ENCODE results near the gene OCA2. TPM values are rescaled to one million over a fixed set of nuclear protein-coding genes. Genes with fewer than 3 reads are reported as not detected.
"Not testable (repeated sequence)": the region's sequence is repeated elsewhere in the genome, so short reads cannot be mapped to it uniquely, and the experiment has no call there.

The OCA2 gene
- total and polyA plus RNA-seq, 7 donors: 0.36 to 0.41 TPM; not detected in 5

GRCh38 chr15:28124841-28125240 is 25.7 kb upstream of the OCA2 start:
- Histone ChIP-seq H3K9me3 (no peaks in the 10 kb centered on the region), H3K4me1 (no peaks in the 10 kb centered on the region), H3K27ac (no peak overlapping the region), H3K36me3 (peaks cover 17 to 88% (median 32%) of the 10 kb centered on the region in 4 donors), H3K27me3 (no peaks in the 10 kb centered on the region), H3K4me3 (no peak overlapping the region)
- DNase-seq: no peak
- WGBS, 2 donors: 92 to 94% methylated on average over 10 of the region's 10 CpGs
- intact Hi-C loops (cut with DNase I): no loop called here
- TF ChIP-seq POLR2A (IDR thresholded peaks at IDR 0.05) (no peak), EP300 (IDR thresholded peaks at IDR 0.05) (no peak), POLR2AphosphoS5 (IDR thresholded peaks at IDR 0.05) (no peak)
- TF ChIP-seq, protein P1, sequence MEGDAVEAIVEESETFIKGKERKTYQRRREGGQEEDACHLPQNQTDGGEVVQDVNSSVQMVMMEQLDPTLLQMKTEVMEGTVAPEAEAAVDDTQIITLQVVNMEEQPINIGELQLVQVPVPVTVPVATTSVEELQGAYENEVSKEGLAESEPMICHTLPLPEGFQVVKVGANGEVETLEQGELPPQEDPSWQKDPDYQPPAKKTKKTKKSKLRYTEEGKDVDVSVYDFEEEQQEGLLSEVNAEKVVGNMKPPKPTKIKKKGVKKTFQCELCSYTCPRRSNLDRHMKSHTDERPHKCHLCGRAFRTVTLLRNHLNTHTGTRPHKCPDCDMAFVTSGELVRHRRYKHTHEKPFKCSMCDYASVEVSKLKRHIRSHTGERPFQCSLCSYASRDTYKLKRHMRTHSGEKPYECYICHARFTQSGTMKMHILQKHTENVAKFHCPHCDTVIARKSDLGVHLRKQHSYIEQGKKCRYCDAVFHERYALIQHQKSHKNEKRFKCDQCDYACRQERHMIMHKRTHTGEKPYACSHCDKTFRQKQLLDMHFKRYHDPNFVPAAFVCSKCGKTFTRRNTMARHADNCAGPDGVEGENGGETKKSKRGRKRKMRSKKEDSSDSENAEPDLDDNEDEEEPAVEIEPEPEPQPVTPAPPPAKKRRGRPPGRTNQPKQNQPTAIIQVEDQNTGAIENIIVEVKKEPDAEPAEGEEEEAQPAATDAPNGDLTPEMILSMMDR (IDR thresholded peaks at IDR 0.05): no peak

DNA sequence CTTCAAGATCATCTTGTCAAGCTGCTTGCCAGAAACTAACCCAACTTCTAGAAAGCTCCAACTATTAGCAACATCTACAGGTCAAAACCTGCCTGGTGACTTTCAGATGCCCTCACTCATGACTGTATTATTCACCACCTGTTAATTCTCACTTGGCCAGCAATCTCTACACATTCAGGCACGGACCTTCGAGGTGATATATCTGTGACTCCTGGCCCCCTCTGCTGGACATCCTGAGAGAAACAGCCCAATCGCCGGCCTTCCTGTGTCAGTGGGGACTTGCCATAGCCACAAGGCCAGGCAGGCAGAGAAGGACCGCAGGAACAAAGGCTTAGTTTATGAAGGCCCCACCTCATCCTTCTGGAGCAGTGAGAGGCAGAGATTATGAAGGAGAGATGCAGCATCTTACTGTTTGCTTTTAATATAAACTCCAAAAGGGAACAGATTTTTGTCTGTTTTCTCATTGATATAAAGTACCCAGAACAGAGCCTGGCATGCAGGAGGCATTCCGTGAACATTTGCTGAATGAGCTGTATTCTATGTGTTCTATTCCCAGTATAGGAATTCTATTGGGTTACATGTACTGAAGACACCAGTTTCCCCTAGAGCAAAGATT is 24.4 kb upstream of the OCA2 start:
- H3K4me3 ChIP-seq: no peak overlapping the region
- H3K27ac ChIP-seq: no peak overlapping the region
- WGBS, 2 donors: 25 to 48% methylated on average over 6 of the region's 6 CpGs
- H3K9me3 ChIP-seq: no peaks in the 10 kb centered on the region
- intact Hi-C loops (cut with DNase I): no loop called here
- no peaks in the 10 kb centered on the region for H3K27me3 ChIP-seq
- DNase-seq: no peak
- no peaks in the 10 kb centered on the region for H3K4me1 ChIP-seq
- H3K36me3 ChIP-seq: peaks cover 21 to 87% (median 29%) of the 10 kb centered on the region in 4 donors
- no peak for TF ChIP-seq POLR2AphosphoS5 (IDR thresholded peaks at IDR 0.05)
- TF ChIP-seq, protein P1 (IDR thresholded peaks at IDR 0.05): peak in 3 of 4 experiments; percentile 35 to 44 (median 40)

DNA sequence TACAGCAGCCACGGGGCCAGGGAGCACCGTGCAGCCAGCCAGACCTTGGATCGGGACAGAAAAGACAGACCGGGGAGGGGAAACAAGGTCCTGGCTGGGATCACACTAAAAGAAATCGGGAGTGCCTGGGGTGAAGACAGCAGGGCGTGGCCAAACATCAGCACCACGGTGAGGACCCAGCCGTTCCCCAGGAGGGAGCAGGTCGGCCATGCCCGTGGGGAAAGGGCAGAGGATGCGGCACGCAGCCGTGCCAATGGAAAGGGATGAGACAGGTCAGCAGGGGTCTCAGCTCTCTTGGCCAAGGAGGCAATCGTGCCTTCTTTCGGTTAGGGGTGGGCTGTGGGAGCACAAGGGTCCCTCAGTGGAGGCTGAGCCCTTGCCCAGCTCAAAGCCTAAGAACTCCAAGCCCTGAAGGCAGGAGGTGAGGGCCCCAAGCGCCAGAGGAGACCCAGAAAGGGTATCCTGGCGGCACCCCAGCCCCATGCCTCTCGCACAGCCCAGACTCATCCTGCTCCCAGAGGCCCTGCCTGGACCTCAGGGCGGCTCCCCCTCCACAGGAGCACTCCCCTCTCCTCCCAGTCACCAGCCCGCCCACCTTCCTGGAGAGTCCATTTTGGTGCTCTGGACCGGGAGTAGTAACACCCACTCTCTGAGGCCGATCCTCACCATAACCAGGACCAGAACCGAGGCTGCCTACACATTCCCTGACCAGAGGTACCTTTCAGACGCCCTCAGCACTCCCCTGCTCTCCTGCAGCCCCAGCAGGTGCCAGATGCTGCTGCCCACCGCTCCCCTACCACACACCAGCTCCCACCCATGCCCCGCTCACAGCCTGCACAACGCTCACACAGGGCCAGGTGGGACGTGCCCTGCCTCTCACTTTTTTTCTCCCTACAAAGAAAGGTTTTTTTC is 23.2 kb upstream of the OCA2 start:
- H3K36me3 ChIP-seq: peaks cover 21 to 88% (median 39%) of the 10 kb centered on the region in 4 donors
- no peak overlapping the region for H3K27ac ChIP-seq
- intact Hi-C loops (cut with DNase I): no loop called here
- H3K4me1 ChIP-seq: no peaks in the 10 kb centered on the region
- no peak overlapping the region for H3K4me3 ChIP-seq
- DNase-seq: no peak
- WGBS, 2 donors: 90 to 93% methylated on average over 28 of the region's 28 CpGs
- H3K27me3 ChIP-seq: no peaks in the 10 kb centered on the region
- H3K9me3 ChIP-seq: no peaks in the 10 kb centered on the region
- TF ChIP-seq EP300 (IDR thresholded peaks at IDR 0.05) (no peak), POLR2AphosphoS5 (IDR thresholded peaks at IDR 0.05) (no peak), POLR2A (IDR thresholded peaks at IDR 0.05) (no peak)
- TF ChIP-seq, protein P1 (IDR thresholded peaks at IDR 0.05): no peak

DNA sequence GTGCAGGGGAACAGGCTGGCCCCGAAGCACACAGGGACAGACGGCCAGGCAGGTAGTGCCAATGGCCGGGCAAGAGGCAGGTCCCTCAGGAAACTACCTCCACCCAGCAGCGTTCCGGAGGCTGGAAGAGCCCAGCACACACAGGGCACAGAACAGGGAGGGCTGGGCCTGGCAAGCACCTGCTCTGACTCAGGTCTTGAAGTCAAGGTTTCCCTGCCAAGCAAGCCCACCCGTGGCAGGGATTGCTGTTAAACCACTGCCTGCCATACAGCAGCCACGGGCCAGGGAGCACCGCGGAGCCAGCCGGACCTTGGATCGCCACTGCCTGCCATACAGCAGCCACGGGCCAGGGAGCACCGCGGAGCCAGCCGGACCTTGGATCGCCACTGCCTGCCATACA is 22.5 kb upstream of the OCA2 start:
- WGBS, 2 donors: 93 to 97% methylated on average over 12 to 16 of the region's 16 CpGs
- H3K4me3 ChIP-seq; H3K4me1 ChIP-seq; H3K27ac ChIP-seq; intact Hi-C loops (cut with DNase I); H3K9me3 ChIP-seq; DNase-seq; H3K27me3 ChIP-seq: not testable (repeated sequence)
- peaks cover 21 to 88% (median 47%) of the 10 kb centered on the region in 4 donors for H3K36me3 ChIP-seq

DNA sequence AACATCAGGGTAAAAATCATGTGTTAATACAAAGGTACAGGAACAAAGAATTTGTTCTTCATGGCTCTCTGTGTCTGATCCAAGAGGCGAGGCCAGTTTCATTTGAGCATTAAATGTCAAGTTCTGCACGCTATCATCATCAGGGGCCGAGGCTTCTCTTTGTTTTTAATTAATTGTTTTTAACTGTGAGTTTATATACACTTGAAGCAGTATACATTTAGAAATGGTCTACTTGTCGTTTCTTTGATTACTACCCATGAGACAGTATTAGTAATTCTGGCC is 21.2 kb upstream of the OCA2 start:
- intact Hi-C loops (cut with DNase I): no loop called here
- Histone ChIP-seq H3K4me1 (no peaks in the 10 kb centered on the region), H3K9me3 (no peaks in the 10 kb centered on the region), H3K4me3 (no peak overlapping the region), H3K36me3 (peaks cover 26 to 96% (median 55%) of the 10 kb centered on the region in 4 donors), H3K27ac (no peak overlapping the region), H3K27me3 (no peaks in the 10 kb centered on the region)
- 57 to 84% methylated on average over 4 of the region's 4 CpGs for WGBS, 2 donors
- DNase-seq: no peak
- no peak for TF ChIP-seq POLR2AphosphoS5 (IDR thresholded peaks at IDR 0.05)
- no peak for TF ChIP-seq POLR2A (IDR thresholded peaks at IDR 0.05)
- TF ChIP-seq, protein P1 (IDR thresholded peaks at IDR 0.05): no peak
